ENCODE results near the gene DCTN4.
"Not testable (repeated sequence)": the region's sequence is repeated elsewhere in the genome, so short reads cannot be mapped to it uniquely, and the experiment has no call there.

DCTN4 gene

DNA sequence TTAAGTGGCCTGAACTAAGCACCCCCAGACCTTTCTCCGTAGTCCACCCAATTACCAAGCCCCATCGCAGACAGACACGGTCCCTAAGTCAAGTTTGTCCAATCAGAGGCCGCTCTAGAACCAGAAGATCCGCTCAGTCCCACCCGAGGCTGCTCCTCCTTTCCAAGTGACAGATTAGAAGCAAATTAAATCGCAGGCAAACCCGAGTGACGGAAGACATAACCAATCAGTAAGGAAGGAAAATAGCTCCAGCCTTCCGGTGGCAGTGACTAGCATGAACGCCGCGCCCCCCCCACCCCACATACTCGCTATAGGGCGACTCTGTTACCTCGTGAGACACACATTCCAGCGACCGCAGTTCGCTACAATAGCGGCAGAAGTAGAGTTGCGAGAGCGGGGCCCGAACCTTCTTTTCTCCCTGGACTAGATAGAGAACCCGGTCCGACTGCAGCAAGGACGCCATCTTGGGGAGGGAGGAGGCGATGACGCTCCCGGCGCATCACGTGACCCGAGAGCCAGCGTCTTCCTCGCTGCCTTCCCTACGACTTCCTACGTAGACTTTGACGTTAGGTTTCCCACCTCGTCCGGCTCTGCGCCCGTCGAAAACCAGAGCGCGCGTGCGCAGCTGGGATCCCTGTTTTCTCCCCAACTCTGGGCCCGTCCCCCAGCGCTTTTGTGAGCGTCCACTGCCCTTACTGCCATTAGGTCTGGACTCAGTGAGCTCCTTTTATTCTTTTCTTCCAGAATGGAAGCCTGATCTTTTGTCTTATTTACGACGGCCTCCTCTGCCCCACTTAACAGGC, at the start of gene DCTN4:
Gene DCTN4 (minus strand): TSS at position 487 of the 803 bp plus-strand sequence. CDS start 24 bp downstream, at position 463.
- DNase-seq (ENCODE audit: low read depth, low spot score) = peak; percentile 98

DNA sequence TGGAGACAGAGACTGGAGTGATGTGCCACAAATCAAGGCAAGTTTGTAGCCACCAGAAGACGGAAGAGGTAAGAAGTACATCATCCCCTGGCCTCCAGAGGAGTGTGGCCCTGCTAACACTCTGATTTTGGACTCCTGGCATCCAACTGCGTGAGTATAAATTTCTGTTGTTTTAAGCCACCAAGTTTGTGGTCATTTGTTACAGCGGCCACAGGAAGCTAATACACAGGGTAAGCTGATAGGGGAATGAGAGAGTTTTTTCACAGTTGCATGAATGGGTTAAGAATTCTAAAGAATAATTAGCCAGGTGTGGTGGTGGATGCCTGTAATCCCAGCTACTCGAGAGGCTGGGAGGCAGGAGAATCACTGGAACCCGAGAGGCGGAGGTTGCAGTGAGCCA, 45.6 kb upstream of the DCTN4 start:
- no peak for DNase-seq (ENCODE audit: low read depth, low spot score)

DNA sequence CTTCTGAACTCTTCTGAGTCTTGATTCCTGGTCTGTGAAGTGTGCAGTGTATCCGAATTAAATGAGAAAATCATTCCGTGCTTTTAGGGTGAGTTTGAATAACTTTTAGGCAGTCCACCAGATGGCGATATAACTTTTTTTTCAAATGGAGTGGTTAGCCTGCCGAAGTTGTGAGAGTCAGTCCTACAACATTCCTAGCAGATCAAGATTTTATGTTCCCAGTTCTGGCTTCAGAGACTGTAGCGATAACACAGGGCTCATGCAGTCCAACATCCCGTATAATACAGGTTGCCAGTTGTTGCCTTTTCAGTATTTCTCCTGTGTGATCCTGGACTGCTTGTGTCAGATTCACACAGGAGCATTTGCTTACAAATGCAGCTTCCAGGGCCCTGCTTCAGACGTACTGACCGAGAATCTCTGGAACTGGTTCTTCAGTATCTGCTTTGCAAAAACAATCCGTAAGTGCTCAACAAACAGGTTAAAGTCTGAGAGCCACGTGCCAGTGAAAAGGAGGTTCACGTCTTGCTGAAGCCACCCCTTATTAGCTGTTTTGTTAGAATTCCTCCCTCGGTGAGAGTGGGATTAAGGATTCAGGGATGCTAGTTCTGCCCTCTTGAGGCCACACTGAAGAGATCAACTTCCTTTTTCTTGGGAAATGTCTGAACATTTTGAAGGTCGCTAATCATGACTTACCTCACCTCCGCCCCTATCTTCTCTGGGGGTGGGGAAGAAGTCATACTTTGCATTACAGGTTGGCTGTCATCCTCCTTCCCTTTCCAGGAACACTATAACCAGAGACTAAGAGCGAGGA, 42.5 kb upstream of the DCTN4 start:
- peak; percentile 54 for DNase-seq (ENCODE audit: low read depth, low spot score)

DNA sequence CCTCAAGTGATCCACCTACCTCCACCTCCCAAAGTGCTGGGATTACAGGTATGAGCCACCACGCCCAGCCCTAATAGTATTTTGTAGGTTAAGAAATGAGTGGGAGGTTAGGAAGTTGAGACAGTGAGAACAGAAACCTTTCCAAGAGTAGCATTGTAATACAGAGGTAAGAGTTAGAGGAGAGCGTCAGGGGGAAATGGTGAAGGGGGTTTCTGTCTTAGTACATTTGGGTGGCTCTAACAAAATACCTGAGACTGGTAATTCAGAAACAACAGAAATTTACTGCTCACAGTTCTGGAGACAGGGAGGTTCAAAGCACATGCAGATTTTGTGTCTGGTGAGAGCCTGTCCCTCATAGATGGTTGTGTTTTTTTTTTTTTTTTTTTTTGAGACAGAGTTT, 38.6 kb upstream of the DCTN4 start:
- DNase-seq (ENCODE audit: low read depth, low spot score) = no peak

- DNase-seq (ENCODE audit: low read depth, low spot score) = no peak
Measured at GRCh38 chr5:150794927-150795326, 36.1 kb upstream of the DCTN4 start.

- DNase-seq (ENCODE audit: low read depth, low spot score) = not testable (repeated sequence)
Measured at GRCh38 chr5:150793423-150793888, 34.6 kb upstream of the DCTN4 start.

- no peak for DNase-seq (ENCODE audit: low read depth, low spot score)
Measured at GRCh38 chr5:150791536-150791935, 32.7 kb upstream of the DCTN4 start.

GRCh38 chr5:150789943-150790611, 31.3 kb upstream of the DCTN4 start:
- no peak for DNase-seq (ENCODE audit: low read depth, low spot score)

DNA sequence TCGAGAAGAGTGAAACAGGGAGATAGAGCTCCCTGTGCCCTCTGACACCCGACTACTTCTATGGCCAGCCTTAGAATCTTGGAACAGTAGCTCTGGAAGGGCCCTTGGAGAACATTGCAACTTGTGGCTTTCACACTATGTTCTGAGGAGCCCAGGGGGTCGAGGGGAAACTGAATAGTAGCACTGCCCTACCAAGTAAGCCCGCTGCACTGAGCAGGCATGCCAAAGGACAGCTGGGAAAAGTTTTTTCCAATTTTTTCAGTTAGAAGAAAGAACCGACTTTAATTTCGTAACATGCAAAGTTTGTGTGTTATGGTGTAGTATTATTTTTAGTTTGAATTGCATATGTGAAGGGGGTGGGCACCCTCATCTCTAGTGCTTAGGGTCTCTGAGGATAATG, 30.6 kb upstream of the DCTN4 start:
- DNase-seq (ENCODE audit: low read depth, low spot score) = no peak

DNA sequence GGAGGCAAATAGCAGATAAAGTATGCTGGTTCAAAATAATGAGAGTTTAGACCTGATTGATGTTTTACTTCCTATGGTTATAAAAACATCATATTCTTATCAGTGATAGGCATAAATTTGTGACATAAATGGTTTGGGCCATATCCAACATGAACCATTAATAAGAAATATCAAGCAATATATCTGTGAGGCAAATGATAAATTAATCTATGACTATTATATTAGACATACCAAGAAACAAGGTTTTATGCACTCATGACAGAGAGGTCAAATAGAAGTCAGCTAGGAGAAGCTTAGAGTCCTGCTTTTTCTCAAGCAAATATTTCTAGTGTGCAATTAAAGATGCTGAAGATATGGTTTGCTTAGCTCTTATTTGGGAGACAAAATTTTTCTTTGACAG, 30.2 kb upstream of the DCTN4 start:
- no peak for DNase-seq (ENCODE audit: low read depth, low spot score)

GRCh38 chr5:150787656-150788055, 28.8 kb upstream of the DCTN4 start:
- no peak for DNase-seq (ENCODE audit: low read depth, low spot score)

DNA sequence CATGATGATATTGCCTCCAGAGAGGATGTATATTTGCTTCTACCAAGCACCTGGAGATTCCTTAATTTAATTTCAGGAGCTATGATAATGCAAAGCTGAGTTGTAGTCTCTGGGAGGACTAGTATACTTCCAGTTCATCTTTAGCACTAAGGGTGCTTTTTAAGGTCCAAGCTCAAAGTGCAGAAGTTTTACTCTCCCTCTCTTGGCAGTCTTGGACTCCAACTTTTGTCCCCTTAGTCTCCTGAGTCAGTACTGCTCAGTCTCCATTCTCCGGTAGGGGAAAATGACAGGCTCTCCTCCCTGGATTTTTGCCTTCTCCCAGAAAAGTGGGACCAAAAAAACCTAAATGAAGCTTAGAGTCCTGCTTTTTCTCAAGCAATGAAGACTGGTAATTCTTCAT, 28.1 kb upstream of the DCTN4 start:
- DNase-seq (ENCODE audit: low read depth, low spot score) = no peak

- no peak for DNase-seq (ENCODE audit: low read depth, low spot score)
Measured at GRCh38 chr5:150785950-150786349, 27.1 kb upstream of the DCTN4 start.

- DNase-seq (ENCODE audit: low read depth, low spot score) = peak; percentile 38
Measured at GRCh38 chr5:150783422-150783928, 24.7 kb upstream of the DCTN4 start.

- DNase-seq (ENCODE audit: low read depth, low spot score) = no peak
Measured at GRCh38 chr5:150782850-150783249, 24.0 kb upstream of the DCTN4 start.

- DNase-seq (ENCODE audit: low read depth, low spot score) = no peak
Measured at GRCh38 chr5:150781706-150782614, 23.1 kb upstream of the DCTN4 start.

GRCh38 chr5:150780816-150781221, 22.0 kb upstream of the DCTN4 start:
- no peak for DNase-seq (ENCODE audit: low read depth, low spot score)

DNA sequence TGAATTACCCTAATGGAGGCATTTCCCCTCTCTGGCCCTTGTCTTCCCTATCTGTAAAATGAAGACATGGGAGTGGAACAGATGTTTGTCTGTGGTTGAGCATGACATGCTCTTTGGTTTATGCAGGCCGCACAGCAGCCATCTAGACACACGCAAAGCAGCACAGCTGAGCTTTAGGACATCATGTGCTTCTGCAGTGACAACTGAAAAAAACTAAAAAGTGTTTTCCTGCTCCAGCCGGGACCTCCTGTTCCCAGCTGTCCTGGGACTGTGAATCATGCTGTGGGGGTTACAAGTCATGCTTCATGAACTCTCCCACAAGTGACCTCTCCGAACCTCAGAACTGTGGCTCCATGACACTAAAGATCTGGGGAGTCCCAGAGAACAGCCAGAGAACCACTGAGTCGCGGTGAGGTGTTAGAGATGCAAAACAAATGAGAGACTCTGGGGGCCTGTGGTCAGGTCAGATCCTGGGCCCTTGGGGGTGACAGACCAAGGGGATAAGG, 21.4 kb upstream of the DCTN4 start:
- DNase-seq (ENCODE audit: low read depth, low spot score) = no peak

- no peak for DNase-seq (ENCODE audit: low read depth, low spot score)
Measured at GRCh38 chr5:150779397-150780186, 20.8 kb upstream of the DCTN4 start.
